Activated CD8-positive, alpha-beta memory T cell treated with anti-CD3 and anti-CD28 coated beads for 36 hours (primary cell): ENCODE data around the gene ZNF497. TPM values are rescaled to one million over a fixed set of nuclear protein-coding genes. Genes with fewer than 3 reads are reported as not detected.

ENCODE experiments used
- CTCF ChIA-PET: fragments of 350-600 bp; sonication (Branson Sonifier 250); formaldehyde crosslinking; loops from one replicate; lab custom pipeline; 2021; ENCODE audit warnings: antibody characterized with exemption; lab: Charles Lee
- POLR2A ChIA-PET: fragments of 350-600 bp; sonication (Branson Sonifier 250); formaldehyde crosslinking; loops from one replicate; lab custom pipeline; 2021; ENCODE audit warnings: antibody characterized with exemption; lab: Charles Lee
- total RNA-seq, 2 experiments: library from RNA; stranded (reverse); gene quantifications; one replicate each; pipeline ENCODE4 v1.2.3, GENCODE V29; 2021

Gene ZNF497
- 1 to 10 TPM; 1.5 to 1.7 TPM for total RNA-seq

DNA sequence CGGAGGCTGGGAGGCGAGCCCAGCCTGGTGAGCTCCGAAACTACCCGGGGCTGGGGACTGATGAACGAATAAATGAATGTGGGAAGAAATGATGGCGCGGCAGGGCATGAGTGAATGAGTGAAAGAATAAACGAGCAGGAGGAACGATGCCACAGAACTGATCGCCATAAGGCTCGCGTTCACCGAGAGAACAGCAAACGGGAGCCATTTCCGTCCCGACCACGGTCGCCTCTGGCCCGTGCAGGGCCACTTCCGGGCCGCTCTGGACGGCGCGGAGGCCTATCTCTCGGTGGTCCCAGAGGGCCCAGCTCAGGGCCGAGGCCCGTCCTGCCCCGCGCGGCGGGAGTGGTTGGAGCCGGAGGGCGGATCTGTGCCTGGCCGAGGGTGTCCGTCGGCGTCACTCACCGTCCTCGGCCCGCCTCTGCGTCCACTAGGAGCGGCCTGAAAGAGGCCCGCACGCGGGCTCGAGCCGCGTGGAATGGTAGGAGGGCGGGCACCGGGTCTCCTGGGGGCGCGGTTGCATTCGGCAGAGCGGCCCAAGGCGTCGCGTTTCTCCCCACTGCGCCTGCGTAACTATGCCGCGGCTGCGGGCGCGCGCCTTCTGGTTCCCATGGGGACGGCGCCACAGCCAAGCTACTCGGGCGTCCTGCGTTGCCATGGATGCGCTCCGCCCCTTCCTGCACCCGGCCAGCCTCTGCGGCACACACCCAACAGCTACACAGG lies at the start of gene ZNF497:
ZNF497 (minus strand) TSS at position 480 of the 723 bp plus-strand sequence. CDS start 5,116 bp downstream, outside the sequence.
- POLR2A ChIA-PET = interaction anchor here (0.5 to 1.8 kb wide), 14 partner anchors 14 to 216 kb away, joined by 3 to 12 read pairs (median 5); partner anchors contain the start of genes ERVK3-1, RPS5, ZBTB45 and ZNF544

DNA sequence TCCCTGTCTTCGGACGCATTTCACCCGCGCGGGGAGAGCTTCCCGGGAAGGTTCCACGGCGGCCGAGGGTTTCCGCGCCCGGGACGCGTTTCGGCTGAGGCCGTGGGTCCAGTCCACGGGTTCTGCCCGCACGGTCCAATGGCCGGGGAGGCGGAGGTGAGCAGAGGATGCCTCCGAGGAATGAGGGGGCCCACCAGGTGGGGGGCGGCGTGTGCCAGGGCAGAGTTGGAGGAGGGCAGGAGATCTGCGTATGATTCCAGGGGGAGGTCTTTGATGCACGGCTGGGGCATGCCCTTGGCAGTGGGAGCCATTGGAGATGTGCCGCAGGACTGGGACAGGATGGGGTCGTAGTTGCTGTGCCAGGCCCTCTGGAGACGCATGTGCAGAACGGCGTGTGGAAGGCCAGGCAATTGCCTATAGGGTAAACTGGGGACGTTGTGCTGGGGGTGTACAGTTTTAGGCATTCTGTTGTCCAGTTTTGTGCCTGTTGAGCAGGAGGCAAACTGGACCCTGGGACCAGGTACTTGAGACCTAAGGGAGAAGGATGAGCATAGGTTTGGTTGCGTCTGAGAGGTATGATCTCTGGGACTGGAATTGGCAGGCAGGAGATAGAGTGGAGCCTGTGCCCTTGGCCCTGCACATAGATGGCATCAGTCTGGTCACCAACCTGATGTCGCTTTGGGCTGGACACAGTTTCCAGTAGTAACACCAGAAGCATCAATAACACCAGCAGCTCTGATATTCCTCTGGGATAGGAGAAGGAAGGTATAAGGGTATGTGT lies 46.6 kb upstream of the ZNF497 start:
- ChIA-PET CTCF (interaction anchor here (0.8 to 1.0 kb wide), 5 partner anchors 10 to 111 kb away, joined by 3 to 4 read pairs (median 4); partner anchors contain the start of gene ZBTB45), POLR2A (interaction anchor here (1.0 to 1.8 kb wide), 2 partner anchors 66 to 111 kb away, joined by 3 to 6 read pairs; partner anchors contain the start of genes ZBTB45 and ZNF446)

More for the DNA sequence above, at the start of gene ZNF497:
- CTCF ChIA-PET = interaction anchor here (0.6 to 1.5 kb wide), 6 partner anchors 11 to 157 kb away, joined by 3 to 6 read pairs (median 4); partner anchors contain the start of gene ZSCAN22

DNA sequence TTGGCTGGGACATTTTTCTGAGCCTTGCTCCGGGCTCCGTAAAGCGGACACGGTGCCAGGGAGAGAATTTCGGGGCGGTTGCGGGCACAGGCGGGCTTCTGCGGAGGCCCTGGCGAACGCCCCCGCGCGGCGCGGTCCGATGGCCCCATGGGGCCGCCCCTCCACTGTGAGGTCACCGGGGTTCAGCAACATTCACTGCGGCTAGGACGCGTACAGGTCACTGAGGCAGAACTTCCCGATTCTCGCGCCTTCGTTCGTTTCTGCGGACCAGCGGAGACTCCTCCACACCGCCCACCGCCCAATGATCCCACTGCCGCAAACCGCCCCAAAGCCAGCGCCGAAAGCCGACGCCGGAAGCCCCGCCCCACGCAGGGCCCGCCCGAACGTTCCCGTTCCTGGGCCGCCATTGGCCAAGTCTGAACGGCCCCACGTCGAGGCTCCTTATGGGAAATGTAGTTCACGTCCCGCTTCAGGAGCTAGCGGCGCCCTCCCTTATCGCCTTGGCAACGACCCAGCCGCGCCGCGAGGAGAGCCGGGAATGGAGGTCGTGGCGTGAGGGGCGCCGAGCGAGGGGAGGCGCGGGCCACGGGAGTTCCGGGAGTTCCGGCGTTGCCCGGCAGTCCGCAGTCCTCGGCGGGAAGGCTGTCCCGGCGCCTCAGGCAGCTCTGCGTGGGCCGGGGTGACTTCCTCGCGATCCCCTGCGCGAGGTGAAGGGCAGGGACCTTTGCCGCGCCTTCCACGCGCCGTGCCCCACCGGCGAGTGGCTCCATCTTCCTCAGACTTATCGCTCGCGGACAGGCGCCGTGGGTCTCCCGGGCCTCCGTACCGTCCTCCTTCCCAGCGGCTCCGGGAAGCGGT lies 45.8 kb upstream of the ZNF497 start, which contains the start of gene ZNF584:
ZNF584 (plus strand) TSS at position 498 of the 858 bp plus-strand sequence. CDS start 499 bp downstream, outside the sequence.
- ChIA-PET CTCF (interaction anchor here (0.8 to 1.0 kb wide), 4 partner anchors 9 to 112 kb away, joined by 3 to 4 read pairs (median 4); partner anchors contain the start of gene ZBTB45), POLR2A (interaction anchor here (1.0 to 1.8 kb wide), 2 partner anchors 67 to 112 kb away, joined by 3 to 6 read pairs; partner anchors contain the start of genes ZBTB45 and ZNF446)

DNA sequence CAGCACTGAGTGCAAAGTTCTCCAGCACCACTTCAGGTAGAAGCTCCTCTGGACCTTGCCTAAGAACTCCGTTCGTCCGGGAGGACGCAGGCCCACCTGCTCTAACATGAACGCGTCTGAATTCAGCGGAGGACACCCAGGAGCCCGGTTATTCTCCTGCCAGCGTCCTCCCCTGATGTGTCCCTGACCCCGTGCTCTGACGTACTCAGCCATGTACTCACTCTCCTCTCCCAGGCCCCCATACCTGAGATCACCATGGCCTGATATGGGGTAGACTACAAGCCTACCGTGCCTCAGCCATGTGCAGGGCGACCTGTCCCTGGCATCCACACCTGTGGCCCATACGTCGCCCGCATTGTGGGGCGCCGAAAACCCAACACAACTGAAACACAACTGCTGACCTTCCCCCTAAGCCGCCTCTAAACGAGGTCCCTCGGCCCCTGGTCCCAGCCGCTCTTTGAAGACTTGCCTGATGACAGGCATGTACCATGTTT lies 45.2 kb upstream of the ZNF497 start:
- ChIA-PET POLR2A (interaction anchor here (1.0 to 1.8 kb wide), 2 partner anchors 68 to 112 kb away, joined by 3 to 6 read pairs; partner anchors contain the start of genes ZBTB45 and ZNF446), CTCF (interaction anchor here (0.6 to 1.0 kb wide), 3 partner anchors 8 to 189 kb away, joined by 3 to 4 read pairs (median 4); no protein-coding TSS in a partner anchor)

DNA sequence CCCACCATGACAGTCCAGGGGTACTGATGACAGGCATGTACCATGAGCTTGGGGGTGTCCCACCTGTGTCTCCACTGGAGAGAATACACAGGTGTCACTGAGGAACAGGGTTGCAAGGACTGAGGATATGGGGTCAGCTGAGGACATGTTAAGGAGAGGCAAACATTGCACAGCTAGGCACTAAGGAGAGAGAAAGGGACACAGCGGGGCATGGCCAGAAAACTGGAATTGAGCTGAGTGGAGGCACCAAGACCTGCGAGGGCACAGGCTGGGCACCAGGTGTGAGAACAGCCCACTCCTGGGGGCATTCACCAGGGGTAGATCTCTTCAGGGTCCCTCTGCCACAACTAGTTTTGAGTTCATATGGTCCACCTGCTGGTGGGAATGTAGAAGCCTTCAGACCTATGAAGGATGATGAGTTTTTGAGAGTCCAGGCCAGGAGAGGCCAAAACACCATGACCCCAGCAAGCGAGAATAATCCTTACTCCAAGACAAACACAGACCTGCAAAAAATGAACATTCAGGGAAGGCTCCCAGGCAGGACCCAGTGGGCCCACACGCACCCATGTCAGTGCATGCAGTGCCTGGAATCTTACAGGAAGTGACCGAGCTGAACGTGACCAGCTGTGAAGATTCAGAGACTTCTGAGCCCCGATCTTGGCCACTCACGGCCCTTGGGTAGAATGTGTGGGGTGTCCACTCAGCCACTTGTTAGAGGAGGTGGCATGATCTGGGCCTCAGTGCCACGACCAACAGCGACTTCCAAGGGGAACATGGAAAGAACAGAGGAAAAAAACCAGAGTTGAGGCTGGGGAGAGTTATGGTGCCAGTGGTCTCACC lies 44.5 kb upstream of the ZNF497 start:
- ChIA-PET CTCF (interaction anchor here (0.5 to 0.6 kb wide), 2 partner anchors 13 to 188 kb away, joined by 3 read pairs; no protein-coding TSS in a partner anchor), POLR2A (no interaction called here)

DNA sequence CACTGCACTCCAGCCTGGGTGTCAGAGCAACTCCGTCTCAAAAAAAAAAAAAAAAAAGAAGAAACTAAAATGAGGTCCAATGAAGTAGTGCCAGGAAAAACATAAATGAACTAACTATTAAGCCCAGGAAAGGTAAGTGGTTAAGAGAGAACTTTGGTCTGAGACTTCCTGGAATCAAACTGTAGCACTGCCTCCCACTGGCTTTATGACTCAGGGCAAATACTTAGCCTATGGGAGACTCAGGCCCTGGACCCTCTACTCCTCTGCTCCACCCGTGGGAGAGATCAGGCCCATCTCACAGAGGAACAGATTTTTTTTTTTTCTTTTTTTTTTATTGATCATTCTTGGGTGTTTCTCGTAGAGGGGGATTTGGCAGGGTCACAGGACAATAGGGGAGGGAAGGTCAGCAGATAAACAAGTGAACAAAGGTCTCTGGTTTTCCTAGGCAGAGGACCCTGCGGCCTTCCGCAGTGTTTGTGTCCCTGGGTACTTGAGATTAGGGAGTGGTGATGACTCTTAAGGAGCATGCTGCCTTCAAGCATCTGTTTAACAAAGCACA lies 41.4 kb upstream of the ZNF497 start:
- POLR2A ChIA-PET = interaction anchor here (0.7 kb wide), 1 partner anchor 35 kb away, joined by 8 read pairs; no protein-coding TSS in a partner anchor
- CTCF ChIA-PET = interaction anchor here (2.1 kb wide), 1 partner anchor 116 kb away, joined by 5 read pairs; the partner anchor contains the start of gene ZBTB45

DNA sequence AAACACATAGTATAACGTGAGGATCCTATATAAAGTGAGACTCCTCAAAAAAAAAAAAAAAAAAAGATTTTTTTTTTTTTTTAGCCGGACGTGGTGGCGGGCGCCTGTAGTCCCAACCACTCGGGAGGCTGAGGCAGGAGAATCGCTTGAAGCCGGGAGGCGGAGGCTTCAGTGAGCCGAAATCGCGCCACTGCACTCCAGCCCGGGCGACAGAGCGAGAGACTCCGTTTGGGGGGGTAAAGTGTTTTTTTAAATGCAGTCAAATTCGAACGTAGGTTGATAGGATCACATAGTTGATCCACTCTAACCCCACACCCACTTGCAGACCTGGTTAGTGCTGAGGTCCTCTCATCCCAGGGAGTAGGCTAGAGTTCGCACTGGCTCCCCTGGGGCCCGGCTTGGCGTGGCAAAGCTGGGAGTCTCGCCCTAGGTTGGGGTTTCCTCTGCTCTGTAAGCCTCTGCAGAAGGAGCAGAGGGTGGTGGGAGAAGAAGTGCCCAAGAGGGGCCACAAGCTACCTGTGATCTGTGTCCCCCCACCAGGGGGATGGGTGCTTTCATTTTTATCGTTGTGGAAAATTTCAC lies 39.4 kb upstream of the ZNF497 start:
- ChIA-PET CTCF (interaction anchor here (0.6 to 2.1 kb wide), 3 partner anchors 40 to 118 kb away, joined by 3 to 5 read pairs (median 5); partner anchors contain the start of genes ZBTB45 and ZNF497), POLR2A (no interaction called here)

DNA sequence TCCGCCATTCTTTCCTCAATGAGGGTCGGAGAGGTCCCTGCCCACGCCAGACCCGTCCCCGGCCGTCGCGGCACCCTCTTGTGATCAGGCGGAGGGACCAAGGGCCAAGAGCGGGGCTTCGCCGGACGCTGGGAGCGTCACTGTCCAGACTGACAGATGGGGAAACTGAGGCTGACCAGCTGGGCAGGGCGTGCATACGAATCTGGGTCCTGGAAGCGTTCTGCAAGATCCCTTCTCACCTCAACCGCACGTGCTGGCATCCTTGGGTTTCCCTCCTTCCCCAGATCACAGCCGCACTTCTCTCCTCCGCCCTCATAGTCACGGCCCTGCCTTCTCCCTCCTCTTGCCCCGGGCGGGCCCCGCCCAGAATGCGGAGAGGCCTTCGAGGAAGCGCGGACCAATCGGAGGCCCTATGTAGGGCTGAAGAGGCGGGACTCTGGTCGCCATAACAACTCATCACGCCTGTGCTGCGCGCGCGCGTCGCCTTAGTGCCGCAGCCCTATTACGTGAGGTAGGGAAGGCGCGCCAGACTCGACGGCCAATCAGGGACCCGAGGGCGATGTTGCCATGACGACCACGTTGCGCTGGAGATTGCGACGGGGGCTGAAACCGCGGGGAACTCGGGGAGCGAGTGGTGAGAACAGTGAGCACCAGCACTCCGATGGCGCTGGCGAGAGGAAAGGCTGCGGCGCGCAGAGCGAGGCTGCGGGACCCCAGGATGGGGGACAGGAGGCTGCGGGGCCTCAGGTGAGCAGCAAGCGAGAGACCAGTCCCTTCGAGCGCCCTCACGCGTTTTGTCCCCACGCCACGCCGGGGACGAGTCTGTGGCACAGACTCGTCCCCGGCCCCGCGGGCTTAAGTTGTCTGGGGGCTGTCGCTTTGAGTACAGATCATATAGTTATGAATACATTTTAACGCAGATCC lies 38.6 kb upstream of the ZNF497 start:
- CTCF ChIA-PET = interaction anchor here (1.3 kb wide), 1 partner anchor 119 kb away, joined by 4 read pairs; the partner anchor contains the start of gene ZBTB45
- POLR2A ChIA-PET = no interaction called here

DNA sequence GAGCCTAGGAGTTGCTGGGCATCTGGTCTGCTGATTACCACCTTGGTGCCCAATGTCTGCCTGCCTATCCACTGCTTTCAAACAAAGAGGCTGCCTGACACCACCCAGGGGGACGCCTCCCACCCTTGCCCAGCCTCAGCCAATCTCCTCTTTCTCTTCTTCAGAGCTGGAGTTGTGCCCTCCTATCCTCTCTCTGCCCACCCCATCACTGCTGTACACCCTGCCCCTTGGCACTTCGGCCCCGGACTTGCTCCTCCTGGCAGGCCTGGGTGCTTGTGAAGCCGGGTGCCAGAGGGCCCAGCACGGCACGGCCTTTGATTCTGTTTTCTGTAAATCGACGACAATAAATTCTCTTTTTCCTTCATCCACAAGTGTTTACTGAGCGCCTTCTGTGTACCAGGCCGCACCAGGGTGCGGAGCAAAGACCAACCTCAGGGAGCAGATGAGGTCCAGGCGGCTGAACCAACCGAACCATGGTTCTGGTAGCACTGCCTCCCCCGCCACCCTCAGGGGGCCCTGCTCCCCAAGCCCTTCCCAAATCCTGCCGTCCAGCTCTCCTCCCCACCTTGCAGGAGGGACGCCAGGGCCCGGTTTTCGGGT lies 37.9 kb upstream of the ZNF497 start:
- ChIA-PET CTCF (interaction anchor here (1.3 kb wide), 1 partner anchor 119 kb away, joined by 4 read pairs; the partner anchor contains the start of gene ZBTB45), POLR2A (no interaction called here)

DNA sequence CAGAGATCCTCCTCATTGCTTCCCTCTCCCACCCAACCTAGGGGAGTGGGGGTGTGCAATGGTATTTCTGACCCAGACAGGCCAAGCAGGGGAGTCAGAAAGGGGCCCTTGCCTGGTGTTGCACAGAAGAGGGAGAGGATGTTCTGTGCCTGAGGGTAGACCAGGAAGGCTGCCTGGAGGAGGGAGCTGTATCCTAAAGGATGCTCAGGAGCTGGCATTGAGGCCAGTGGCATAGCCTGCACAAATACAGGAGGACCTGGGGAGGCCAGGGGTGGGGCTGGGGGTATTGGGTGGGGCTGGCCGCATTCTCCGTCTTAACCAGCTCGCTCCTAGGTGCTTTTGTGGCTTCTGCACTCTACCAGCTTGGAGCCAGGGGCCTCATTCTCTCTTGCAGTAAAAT lies 37.4 kb upstream of the ZNF497 start:
- CTCF ChIA-PET = interaction anchor here (1.3 to 1.4 kb wide), 2 partner anchors 9 to 120 kb away, joined by 4 read pairs; partner anchors contain the start of genes ZBTB45 and ZNF584
- POLR2A ChIA-PET = no interaction called here

DNA sequence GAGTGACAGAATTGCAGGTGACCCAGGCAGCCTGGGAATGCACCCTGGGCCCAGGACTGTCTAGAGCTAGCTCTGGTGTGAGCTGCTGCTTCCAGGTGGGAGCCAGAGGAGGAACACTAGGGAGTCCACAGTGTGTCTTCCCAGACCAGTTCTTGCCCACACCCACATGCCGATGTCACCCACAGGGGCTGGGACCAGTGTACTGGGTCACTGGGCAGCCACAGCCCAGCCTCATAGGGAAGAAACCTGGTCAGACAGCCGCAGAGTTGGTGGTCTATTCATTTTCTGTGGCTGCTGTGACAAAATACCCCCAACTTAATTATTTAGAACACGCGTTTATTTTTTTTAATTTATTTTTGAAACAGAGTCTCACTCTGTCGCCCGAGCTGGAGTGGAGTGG lies 36.0 kb upstream of the ZNF497 start:
- ChIA-PET CTCF (interaction anchor here (1.0 to 1.4 kb wide), 2 partner anchors 10 to 11 kb away, joined by 3 to 4 read pairs; partner anchors contain the start of gene ZNF584), POLR2A (no interaction called here)

DNA sequence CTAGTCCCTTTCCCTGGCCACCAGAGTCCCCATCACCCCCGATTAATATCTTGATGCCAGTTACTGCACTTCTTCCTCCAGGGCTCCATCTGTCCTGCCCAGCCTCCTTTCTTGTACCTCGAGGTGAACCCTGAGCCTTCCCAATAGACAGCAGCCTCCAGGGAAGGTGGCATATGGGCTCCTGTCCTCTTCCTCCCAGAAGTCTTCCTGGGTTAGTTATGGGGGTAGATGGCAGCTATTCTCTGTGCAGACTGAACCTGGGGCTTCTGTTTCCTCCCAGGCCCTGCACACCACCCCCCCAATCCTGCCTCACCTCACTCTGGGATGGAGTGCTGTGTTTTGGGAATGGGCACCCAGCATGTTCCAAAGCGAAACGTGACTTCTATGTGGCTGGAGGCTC lies 35.5 kb upstream of the ZNF497 start:
- CTCF ChIA-PET = no interaction called here
- POLR2A ChIA-PET = no interaction called here

DNA sequence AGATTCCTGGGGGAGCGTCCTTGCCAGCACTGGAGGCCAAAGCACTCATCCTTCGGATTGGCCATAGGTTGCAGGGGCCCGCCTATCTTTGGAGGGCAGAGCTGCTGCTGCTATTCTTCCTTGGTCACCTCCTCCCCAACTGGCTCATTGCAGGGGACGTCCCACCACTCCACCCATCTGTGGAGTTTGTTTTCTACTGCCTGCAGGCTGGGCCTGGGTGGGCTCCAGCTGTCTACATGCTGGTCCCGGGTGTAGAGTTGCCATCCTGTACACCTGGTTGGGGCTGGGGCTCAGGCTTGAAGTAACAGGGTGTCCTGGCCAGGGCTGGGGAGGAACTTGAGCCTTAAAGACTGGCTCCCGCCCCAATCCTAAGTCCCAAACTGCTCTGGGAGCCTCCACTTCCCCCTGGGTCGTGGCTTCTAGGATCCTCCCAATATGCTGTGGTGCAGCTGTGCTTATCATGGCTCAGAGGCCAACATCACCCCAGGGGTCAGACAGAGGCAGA lies 35.0 kb upstream of the ZNF497 start:
- ChIA-PET POLR2A (no interaction called here), CTCF (no interaction called here)
